ENCODE data around the gene SFT2D2. TPM values are rescaled to one million over a fixed set of nuclear protein-coding genes. Genes with fewer than 3 reads are reported as not detected.
A peak's percentile ranks its signal among the peaks of the same experiment; 100 is the strongest.
"Not testable (repeated sequence)": the region's sequence is repeated elsewhere in the genome, so short reads cannot be mapped to it uniquely, and the experiment has no call there.

SFT2D2 gene
- 10 to 100 TPM; 32.7 to 32.8 TPM for total RNA-seq

GRCh38 chr1:168225476-168226190 lies at the start of gene SFT2D2:
Gene SFT2D2 (plus strand): TSS chr1:168226004. CDS start chr1:168226080, 76 bp downstream.
- peak; percentile 89 for DNase-seq
- Mint-ChIP-seq H3K4me3 (peak within 1 kb of the TSS; percentile 91), H3K9me3 (peaks cover 5% of the 10 kb centered on the region), H3K27me3 (peaks cover 6% of the 10 kb centered on the region), H3K36me3 (peaks cover 30% of the 10 kb centered on the region), H3K27ac (peak within 1 kb of the TSS; percentile 92), H3K4me1 (peaks cover 49% of the 10 kb centered on the region)

DNA sequence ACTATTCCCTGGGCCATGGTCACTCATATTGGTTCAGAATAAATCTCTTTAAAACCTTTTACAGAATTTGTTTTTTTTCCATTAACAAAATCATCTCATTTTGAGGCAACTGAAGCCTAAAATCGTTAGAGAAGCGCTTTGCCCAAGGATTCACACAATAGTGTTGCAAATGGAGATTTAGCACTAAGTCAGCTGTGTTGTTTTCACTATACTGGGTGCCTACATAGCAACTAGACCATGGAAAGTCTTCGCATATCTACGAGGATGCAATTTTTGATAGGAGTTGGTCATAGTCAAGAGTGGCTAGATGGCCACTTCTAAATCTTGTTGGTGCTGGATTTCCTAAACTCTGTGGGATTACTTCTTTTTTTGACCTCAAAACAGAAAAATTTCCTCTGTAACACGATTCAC lies 47.6 kb upstream of the SFT2D2 start:
- no peak for DNase-seq
- no peak overlapping the region for H3K4me3 Mint-ChIP-seq
- peaks cover 7% of the 10 kb centered on the region for H3K27me3 Mint-ChIP-seq
- no peaks in the 10 kb centered on the region for H3K9me3 Mint-ChIP-seq
- H3K27ac Mint-ChIP-seq: no peak overlapping the region
- no peaks in the 10 kb centered on the region for H3K36me3 Mint-ChIP-seq
- H3K4me1 Mint-ChIP-seq: peaks cover 7% of the 10 kb centered on the region

- Mint-ChIP-seq H3K27me3 (peaks cover 3% of the 10 kb centered on the region), H3K4me3 (no peak within 1 kb of the TSS), H3K4me1 (peaks cover 11% of the 10 kb centered on the region), H3K27ac (no peak within 1 kb of the TSS), H3K9me3 (no peaks in the 10 kb centered on the region), H3K36me3 (peaks cover 2% of the 10 kb centered on the region)
- peak; percentile 96 for DNase-seq
Measured at GRCh38 chr1:168178638-168179437, 47.0 kb upstream of the SFT2D2 start, which contains the start of gene TIPRL. Gene TIPRL (plus strand): TSS chr1:168178962. CDS start chr1:168179078, 116 bp downstream.

DNA sequence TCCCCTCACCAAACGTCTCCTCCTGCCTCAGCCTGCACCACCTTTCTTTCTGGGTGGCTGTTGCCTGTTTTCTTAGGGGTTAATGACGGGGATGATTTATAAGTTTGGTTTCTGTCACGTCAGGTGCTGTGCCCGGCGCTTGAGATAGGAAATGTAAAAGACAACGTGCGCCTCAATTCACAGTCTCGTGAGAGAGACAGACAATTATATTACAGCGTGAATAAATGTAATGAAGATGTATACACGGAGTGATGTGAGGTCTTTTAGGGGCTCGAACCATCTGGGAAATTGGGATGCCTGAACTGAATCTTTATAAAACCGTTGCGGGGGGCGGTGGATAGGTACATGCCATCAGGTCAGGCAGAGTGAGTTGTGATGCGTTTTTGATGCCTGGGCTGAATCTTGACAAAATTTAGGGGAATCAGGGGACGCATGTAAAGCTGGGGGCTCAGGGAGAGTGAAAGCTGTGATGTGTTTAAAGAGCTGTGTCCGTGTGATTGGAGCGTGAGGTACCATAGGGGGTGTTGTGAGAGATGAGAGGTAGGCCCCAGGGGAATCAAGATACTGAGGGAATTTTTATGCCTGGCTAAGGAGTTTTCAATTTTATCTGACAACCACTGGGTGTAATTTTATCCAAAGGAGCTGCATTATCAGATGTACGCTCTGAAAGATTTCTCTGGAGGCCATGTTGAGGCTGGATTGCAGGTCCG lies 46.2 kb upstream of the SFT2D2 start:
- Mint-ChIP-seq H3K27me3 (peaks cover 3% of the 10 kb centered on the region), H3K36me3 (peaks cover 3% of the 10 kb centered on the region), H3K27ac (no peak overlapping the region), H3K4me3 (no peak overlapping the region), H3K9me3 (no peaks in the 10 kb centered on the region), H3K4me1 (peaks cover 13% of the 10 kb centered on the region)
- no peak for DNase-seq

- no peaks in the 10 kb centered on the region for H3K9me3 Mint-ChIP-seq
Measured at GRCh38 chr1:168180148-168180524, 45.7 kb upstream of the SFT2D2 start.

DNA sequence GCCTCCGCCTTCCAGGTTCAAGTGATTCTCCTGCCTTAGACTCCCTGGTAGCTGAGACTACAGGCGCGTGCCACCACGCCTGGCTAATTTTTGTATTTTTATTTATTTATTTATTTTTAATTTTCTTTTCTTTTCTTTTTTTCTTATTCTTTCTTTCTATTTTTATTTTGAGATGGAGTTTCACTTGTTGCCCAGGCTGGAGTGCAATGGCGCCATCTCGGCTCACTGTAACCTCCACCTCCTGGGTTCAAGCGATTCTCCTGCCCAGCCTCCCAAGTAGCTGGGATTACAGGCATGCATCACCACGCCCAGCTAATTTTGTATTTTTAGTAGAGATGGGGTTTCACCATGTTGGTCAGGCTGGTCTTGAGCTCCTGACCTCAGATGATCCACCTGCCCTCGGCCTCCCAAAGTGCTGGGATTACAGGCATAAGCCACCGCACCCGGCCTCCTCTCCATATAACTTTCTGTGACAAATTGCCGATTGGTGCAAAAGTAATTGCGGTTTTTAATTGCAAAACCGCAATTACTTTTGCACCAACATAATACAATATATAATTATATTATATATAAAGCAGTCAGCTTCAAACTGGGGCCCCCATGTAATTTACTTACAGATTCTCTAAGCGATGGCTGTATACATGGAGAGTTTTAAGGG lies 44.6 kb upstream of the SFT2D2 start:
- not testable (repeated sequence) for H3K4me3 Mint-ChIP-seq, H3K9me3 Mint-ChIP-seq, H3K27ac Mint-ChIP-seq, H3K27me3 Mint-ChIP-seq, DNase-seq
- Mint-ChIP-seq H3K4me1 (peaks cover 13% of the 10 kb centered on the region), H3K36me3 (peaks cover 11% of the 10 kb centered on the region)

More at GRCh38 chr1:168180148-168180524, 45.7 kb upstream of the SFT2D2 start:
- H3K27me3 Mint-ChIP-seq: peaks cover 3% of the 10 kb centered on the region
- no peak for DNase-seq
- no peak overlapping the region for H3K27ac Mint-ChIP-seq
- H3K4me3 Mint-ChIP-seq: no peak overlapping the region
- H3K4me1 Mint-ChIP-seq: peaks cover 13% of the 10 kb centered on the region
- H3K36me3 Mint-ChIP-seq: peaks cover 4% of the 10 kb centered on the region

DNA sequence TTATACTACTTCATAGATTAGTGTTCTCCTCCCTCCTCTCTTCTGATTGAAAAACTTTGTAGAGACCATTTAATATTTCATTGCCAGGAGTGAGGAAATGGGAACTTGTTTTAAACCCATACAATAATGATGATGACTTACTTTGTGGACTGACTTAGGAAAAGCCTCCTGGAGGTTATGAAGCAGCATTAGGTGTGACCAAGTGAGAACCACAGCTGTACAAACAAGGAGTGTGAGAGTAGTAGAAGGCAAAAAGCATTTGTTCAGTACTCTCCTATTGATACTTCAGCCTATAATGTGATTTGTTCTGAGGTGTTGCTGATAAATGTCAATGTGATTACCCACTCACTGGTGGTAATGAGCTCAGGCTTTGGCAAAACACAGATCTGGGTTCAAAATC lies 38.6 kb upstream of the SFT2D2 start:
- Mint-ChIP-seq H3K4me1 (peaks cover 8% of the 10 kb centered on the region), H3K36me3 (peaks cover 26% of the 10 kb centered on the region), H3K27ac (no peak overlapping the region), H3K9me3 (no peaks in the 10 kb centered on the region), H3K4me3 (no peak overlapping the region), H3K27me3 (no peaks in the 10 kb centered on the region)
- no peak for DNase-seq

GRCh38 chr1:168190403-168190802 lies 35.4 kb upstream of the SFT2D2 start:
- DNase-seq: no peak
- H3K9me3 Mint-ChIP-seq: no peaks in the 10 kb centered on the region
- H3K4me1 Mint-ChIP-seq: peaks cover 2% of the 10 kb centered on the region
- H3K27me3 Mint-ChIP-seq: no peaks in the 10 kb centered on the region
- H3K4me3 Mint-ChIP-seq: no peak overlapping the region
- peaks cover 24% of the 10 kb centered on the region for H3K36me3 Mint-ChIP-seq
- H3K27ac Mint-ChIP-seq: no peak overlapping the region

DNA sequence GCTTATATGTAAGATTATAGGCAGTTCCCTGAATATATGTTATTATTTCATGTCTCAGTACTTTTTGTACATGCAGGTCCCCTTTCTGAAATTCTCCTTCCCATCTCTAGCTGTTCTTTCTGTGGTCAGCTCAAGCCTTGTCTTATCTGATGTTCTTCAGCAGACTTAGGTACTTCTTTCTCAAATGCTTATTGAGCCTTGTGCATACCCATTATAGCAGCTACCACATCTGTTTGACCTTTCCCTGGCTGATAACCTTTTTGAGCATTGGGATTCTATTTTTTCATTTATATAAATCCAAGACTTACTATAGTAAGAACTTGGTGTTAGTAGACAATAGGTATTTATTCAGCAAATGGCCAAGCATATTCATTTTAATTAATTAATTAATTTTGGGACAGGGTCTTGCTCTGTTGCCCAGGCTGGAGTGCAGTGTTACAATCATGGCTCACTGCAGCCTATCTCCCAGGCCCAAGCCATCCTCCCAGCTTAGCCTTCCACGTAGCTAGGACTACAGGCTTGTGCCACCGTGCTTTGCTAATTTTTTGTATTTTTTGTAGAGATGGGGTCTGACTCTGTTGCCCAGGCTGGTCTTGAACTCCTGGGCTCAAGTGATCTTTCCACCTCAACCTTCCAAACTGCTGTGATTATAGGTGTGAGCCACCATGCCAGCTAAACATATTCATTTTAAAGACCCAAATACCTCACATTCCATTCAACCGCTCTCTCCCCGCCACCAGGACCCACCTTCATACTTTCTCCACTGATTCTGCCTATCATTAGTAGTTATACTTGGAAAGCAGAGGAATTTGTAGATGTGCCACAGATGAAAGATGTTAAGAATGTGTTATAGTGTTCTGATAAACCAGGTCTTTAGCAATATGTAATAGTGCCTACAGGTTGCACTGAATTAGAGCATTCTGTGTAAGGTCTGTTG lies 30.3 kb upstream of the SFT2D2 start:
- peak overlapping the region; percentile 12 for H3K27ac Mint-ChIP-seq
- H3K4me1 Mint-ChIP-seq: peaks cover 6% of the 10 kb centered on the region
- DNase-seq: no peak
- H3K4me3 Mint-ChIP-seq: no peak overlapping the region
- no peaks in the 10 kb centered on the region for H3K27me3 Mint-ChIP-seq
- no peaks in the 10 kb centered on the region for H3K9me3 Mint-ChIP-seq
- peaks cover 29% of the 10 kb centered on the region for H3K36me3 Mint-ChIP-seq

DNA sequence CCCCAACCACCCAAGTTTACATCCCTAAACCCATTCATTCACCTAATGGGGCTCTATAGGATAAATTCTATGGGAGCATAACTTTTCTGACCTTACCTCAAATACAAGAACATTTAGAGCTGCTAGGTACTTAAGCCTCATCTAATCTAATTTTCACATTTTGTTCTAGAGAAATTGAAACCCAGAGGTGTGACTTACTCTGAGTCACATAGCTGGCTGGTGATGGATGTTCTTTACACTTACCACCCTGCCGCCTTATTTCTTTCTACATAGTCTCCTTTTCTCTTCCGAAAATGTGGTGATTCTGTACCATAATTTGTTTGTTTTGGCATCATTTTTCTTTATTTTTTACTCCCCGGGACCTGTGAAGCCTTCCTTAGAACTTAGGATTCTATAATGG lies 26.7 kb upstream of the SFT2D2 start:
- Mint-ChIP-seq H3K4me3 (no peak overlapping the region), H3K36me3 (peaks cover 43% of the 10 kb centered on the region)

DNA sequence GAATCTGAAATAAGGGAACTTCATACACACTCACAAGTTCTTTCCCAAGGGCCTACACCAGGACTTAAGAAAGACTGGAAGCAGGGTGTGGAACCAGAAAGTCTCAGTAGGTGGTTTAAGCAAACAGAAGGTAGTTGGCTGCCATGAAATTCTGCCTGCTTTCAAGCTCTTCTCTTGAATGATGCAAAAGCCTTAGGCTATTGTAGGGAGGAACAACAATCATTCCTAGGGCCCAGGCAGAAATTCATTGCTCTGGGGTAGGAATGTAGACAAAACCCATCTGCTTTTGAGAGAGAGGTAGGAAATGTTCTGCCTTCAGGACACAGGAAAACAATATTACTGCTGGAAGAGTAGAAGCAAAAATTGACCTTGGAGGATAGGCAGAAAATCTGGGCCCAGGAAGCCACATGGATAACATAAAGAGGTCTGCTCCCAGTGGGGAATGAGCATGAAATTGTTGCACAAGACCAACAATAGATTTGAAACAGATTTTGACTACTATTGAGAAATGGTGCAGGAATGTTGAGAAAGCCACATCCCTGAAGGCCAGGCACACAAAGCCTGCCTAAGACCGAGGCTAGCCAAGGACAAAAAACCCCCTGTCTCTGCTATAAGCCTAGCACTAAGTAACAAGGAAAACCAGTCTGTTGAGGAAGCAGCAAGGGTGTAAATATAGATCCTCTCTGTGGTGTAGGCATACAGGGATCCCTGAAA lies 22.7 kb upstream of the SFT2D2 start:
- H3K9me3 Mint-ChIP-seq: peaks cover 9% of the 10 kb centered on the region
- H3K4me1 Mint-ChIP-seq: peaks cover 4% of the 10 kb centered on the region
- DNase-seq: no peak
- H3K36me3 Mint-ChIP-seq: peaks cover 52% of the 10 kb centered on the region
- no peak overlapping the region for H3K27ac Mint-ChIP-seq
- H3K4me3 Mint-ChIP-seq: no peak overlapping the region
- no peaks in the 10 kb centered on the region for H3K27me3 Mint-ChIP-seq

More for the DNA sequence above, 26.7 kb upstream of the SFT2D2 start:
- peaks cover 4% of the 10 kb centered on the region for H3K4me1 Mint-ChIP-seq
- H3K27me3 Mint-ChIP-seq: no peaks in the 10 kb centered on the region
- H3K27ac Mint-ChIP-seq: no peak overlapping the region
- no peak for DNase-seq
- no peaks in the 10 kb centered on the region for H3K9me3 Mint-ChIP-seq

DNA sequence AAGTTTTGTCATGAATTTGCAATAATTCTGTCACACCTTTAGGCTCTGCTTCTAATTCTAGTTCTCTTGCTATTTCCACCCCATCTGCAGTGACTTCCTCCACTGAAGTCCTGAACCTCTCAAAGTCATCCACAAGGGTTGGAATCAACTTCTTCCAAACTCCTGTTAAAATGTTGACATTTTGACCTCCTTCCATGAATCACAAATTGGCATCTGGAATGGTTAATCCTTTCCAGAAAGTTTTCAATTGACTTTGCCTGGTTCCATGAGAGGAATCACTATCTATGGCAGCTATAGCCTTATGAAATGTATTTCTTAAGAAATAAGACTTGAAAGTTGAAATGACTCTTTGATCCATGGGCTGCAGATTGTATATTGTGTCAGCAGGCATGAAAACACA lies 19.7 kb upstream of the SFT2D2 start:
- no peaks in the 10 kb centered on the region for H3K27me3 Mint-ChIP-seq
- peaks cover 46% of the 10 kb centered on the region for H3K36me3 Mint-ChIP-seq
- no peak overlapping the region for H3K4me3 Mint-ChIP-seq
- H3K9me3 Mint-ChIP-seq: peaks cover 9% of the 10 kb centered on the region
- H3K27ac Mint-ChIP-seq: no peak overlapping the region
- no peak for DNase-seq
- H3K4me1 Mint-ChIP-seq: no peaks in the 10 kb centered on the region

DNA sequence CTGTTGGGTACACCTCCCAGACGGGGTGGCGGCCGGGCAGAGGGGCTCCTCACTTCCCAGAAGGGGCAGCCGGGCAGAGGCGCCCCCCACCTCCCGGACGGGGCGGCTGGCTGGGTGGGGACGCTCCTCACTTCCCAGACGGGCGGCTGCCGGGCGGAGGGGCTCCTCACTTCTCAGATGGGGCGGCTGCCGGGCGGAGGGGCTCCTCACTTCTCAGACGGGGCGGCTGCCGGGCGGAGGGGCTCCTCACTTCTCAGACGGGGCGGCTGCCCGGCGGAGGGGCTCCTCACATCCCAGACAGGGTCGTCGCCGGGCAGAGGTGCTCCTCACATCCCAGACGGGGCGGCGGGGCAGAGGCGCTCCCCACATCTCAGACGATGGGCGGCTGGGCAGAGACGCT lies 18.1 kb upstream of the SFT2D2 start:
- not testable (repeated sequence) for H3K27me3 Mint-ChIP-seq, H3K27ac Mint-ChIP-seq, H3K4me1 Mint-ChIP-seq, DNase-seq, H3K4me3 Mint-ChIP-seq
- H3K9me3 Mint-ChIP-seq: peaks cover 18% of the 10 kb centered on the region
- peaks cover 42% of the 10 kb centered on the region for H3K36me3 Mint-ChIP-seq
